Right lobe of liver (tissue), 4 donors: ENCODE measurements around the gene PRR4.

ENCODE experiments used
- POLR2A ChIP-seq: fragments of 450-650 bp; IDR thresholded peaks from one replicate; pipeline ENCODE4 v1.6.1; 2017; ENCODE audit warnings: antibody characterized with exemption, mild to moderate bottlenecking
- TF ChIP-seq, protein P1 (sequence below), 4 donors: fragments of 200-600 bp in 3 of 4; fragments of 450-650 bp in 1 of 4; IDR thresholded peaks; one replicate each; pipeline versions ENCODE4 v1.5.1 to v1.8.0; 2016 to 2022; ENCODE audit warnings: antibody characterized with exemption in 4 of 4, mild to moderate bottlenecking in 2 of 4
- donor health status: DM: no; HTN: no; CAD: no.
- donor health status: DM: no; HTN: no; CAD: no.
- donor health status: DM: no; HTN: yes; CAD: no.

DNA sequence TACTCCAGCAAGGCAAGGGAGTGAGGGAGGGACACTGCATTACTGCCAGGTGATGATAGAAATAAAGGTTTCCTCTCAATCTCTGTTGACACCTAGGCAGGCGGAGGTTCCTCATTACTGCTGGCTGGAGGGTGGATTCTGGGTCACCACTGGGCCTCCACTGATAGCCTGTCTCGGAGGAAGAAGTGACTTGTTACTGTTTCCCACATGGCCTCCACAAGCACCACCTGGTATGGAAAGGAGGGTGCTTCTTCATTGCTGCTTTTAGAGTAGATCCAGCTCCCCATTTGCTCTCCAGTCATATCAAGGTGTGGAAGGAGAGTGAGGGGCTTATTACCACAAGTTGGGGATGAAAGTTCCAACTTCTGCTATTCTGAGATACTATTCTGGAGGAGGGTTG is 6.4 kb downstream of the PRR4 start:
- no peak for TF ChIP-seq POLR2A
- TF ChIP-seq, protein P1, sequence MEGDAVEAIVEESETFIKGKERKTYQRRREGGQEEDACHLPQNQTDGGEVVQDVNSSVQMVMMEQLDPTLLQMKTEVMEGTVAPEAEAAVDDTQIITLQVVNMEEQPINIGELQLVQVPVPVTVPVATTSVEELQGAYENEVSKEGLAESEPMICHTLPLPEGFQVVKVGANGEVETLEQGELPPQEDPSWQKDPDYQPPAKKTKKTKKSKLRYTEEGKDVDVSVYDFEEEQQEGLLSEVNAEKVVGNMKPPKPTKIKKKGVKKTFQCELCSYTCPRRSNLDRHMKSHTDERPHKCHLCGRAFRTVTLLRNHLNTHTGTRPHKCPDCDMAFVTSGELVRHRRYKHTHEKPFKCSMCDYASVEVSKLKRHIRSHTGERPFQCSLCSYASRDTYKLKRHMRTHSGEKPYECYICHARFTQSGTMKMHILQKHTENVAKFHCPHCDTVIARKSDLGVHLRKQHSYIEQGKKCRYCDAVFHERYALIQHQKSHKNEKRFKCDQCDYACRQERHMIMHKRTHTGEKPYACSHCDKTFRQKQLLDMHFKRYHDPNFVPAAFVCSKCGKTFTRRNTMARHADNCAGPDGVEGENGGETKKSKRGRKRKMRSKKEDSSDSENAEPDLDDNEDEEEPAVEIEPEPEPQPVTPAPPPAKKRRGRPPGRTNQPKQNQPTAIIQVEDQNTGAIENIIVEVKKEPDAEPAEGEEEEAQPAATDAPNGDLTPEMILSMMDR (IDR thresholded peaks at IDR 0.05), result no peak
